ENCODE measurements around the gene SCARB1. TPM values are rescaled to one million over a fixed set of nuclear protein-coding genes. Genes with fewer than 3 reads are reported as not detected.

Gene SCARB1
- total and polyA plus RNA-seq, 2 of the 13 experiments (the other 11 are each of a cell fraction or from before 2014, with no cell fraction given), result 63.4 to 160 TPM

GRCh38 chr12:124829008-124829707 is 34.5 kb downstream of the SCARB1 start (continued):
- no peak for TF ChIP-seq ZNF550 (CRISPR knock-in tag; IDR thresholded peaks at IDR 0.05; ENCODE audit: borderline replicate concordance)
- no peak for TF ChIP-seq TCF7 (IDR thresholded peaks at IDR 0.05; ENCODE audit: low read depth)
- TF ChIP-seq SMYD3 (CRISPR knock-in tag; IDR thresholded peaks at IDR 0.05), result no peak
- TF ChIP-seq ZNF281 (CRISPR knock-in tag; IDR thresholded peaks at IDR 0.05; ENCODE audit: borderline replicate concordance), result peak; percentile 93; the same call in 1 of the 2 replicates
- no peak for TF ChIP-seq ZNF672 (CRISPR knock-in tag; IDR thresholded peaks at IDR 0.05)
- TF ChIP-seq MTF1 (CRISPR knock-in tag; IDR thresholded peaks at IDR 0.05), result no peak
- no peak for TF ChIP-seq CC2D1A (CRISPR knock-in tag; IDR thresholded peaks at IDR 0.05)
- TF ChIP-seq EZH2 (conservative IDR thresholded peaks at IDR 0.05; ENCODE audit: low read depth, low read length), result no peak
- no peak for TF ChIP-seq ZBTB8A (CRISPR knock-in tag; IDR thresholded peaks at IDR 0.05; ENCODE audit: borderline replicate concordance, low read depth)
- TF ChIP-seq ZNF337 (CRISPR knock-in tag; IDR thresholded peaks at IDR 0.05; ENCODE audit: borderline replicate concordance, low read depth), result no peak
- no peak for TF ChIP-seq PRDM10 (CRISPR knock-in tag; IDR thresholded peaks at IDR 0.05; ENCODE audit: low read depth)
- TF ChIP-seq HMG20B (CRISPR knock-in tag; conservative IDR thresholded peaks at IDR 0.05), result no peak
- TF ChIP-seq ZNF678 (CRISPR knock-in tag; IDR thresholded peaks at IDR 0.05), result peak; percentile 38; the same call in 1 of the 2 replicates
- no peak for TF ChIP-seq ZNF205 (CRISPR knock-in tag; IDR thresholded peaks at IDR 0.05)
- TF ChIP-seq BCL3 (CRISPR knock-in tag; IDR thresholded peaks at IDR 0.05), result no peak
- no peak for TF ChIP-seq IRX3 (CRISPR knock-in tag; IDR thresholded peaks at IDR 0.05; ENCODE audit: borderline replicate concordance, low read depth)
- TF ChIP-seq CHD4 (IDR thresholded peaks at IDR 0.05; ENCODE audit: borderline replicate concordance, low read length), result 0 out of 2 replicates have a peak, but pooled peaks have one; percentile 99
- no peak for TF ChIP-seq ATM (IDR thresholded peaks at IDR 0.05; ENCODE audit: borderline replicate concordance)
- TF ChIP-seq ZNF776 (CRISPR knock-in tag; IDR thresholded peaks at IDR 0.05), result no peak
- no peak for TF ChIP-seq LRRFIP1 (CRISPR knock-in tag; conservative IDR thresholded peaks at IDR 0.05)
